ENCODE measurements around the gene CYB5B. TPM values are rescaled to one million over a fixed set of nuclear protein-coding genes. Genes with fewer than 3 reads are reported as not detected.

Gene CYB5B
- total RNA-seq, result 102 and 165 TPM in 2 replicates

- DNase-seq (ENCODE audit: extremely low read depth, low read depth, low spot score), result peak; percentile 99
These were observed at the start of gene CYB5B for GRCh38 chr16:69424053-69424934. Gene CYB5B (plus strand): TSS chr16:69424619. CDS start chr16:69424684, 65 bp downstream.

GRCh38 chr16:69376393-69377059, 47.9 kb upstream of the CYB5B start:
- no peak for DNase-seq (ENCODE audit: extremely low read depth, low read depth, low spot score)

- no peak for DNase-seq (ENCODE audit: extremely low read depth, low read depth, low spot score)
These were observed 46.4 kb upstream of the CYB5B start for GRCh38 chr16:69378036-69378435.

GRCh38 chr16:69378760-69379159, 45.7 kb upstream of the CYB5B start:
- no peak for DNase-seq (ENCODE audit: extremely low read depth, low read depth, low spot score)

- no peak for DNase-seq (ENCODE audit: extremely low read depth, low read depth, low spot score)
These were observed 43.2 kb upstream of the CYB5B start for GRCh38 chr16:69381231-69381630.

- DNase-seq (ENCODE audit: extremely low read depth, low read depth, low spot score), result no peak
These were observed 42.0 kb upstream of the CYB5B start for GRCh38 chr16:69382421-69382820.

- no peak for DNase-seq (ENCODE audit: extremely low read depth, low read depth, low spot score)
These were observed 39.4 kb upstream of the CYB5B start for GRCh38 chr16:69384974-69385373.

- DNase-seq (ENCODE audit: extremely low read depth, low read depth, low spot score), result no peak
These were observed 37.8 kb upstream of the CYB5B start for GRCh38 chr16:69386596-69386995.

- no peak for DNase-seq (ENCODE audit: extremely low read depth, low read depth, low spot score)
These were observed 30.2 kb upstream of the CYB5B start for GRCh38 chr16:69393898-69394849.

- DNase-seq (ENCODE audit: extremely low read depth, low read depth, low spot score), result no peak
These were observed 28.6 kb upstream of the CYB5B start for GRCh38 chr16:69395859-69396186.

GRCh38 chr16:69396187-69397061, 28.0 kb upstream of the CYB5B start:
- no peak for DNase-seq (ENCODE audit: extremely low read depth, low read depth, low spot score)

- DNase-seq (ENCODE audit: extremely low read depth, low read depth, low spot score), result no peak
These were observed 26.4 kb upstream of the CYB5B start for GRCh38 chr16:69397821-69398521.

- DNase-seq (ENCODE audit: extremely low read depth, low read depth, low spot score), result no peak
These were observed 25.1 kb upstream of the CYB5B start for GRCh38 chr16:69399361-69399760.

GRCh38 chr16:69402439-69402838, 22.0 kb upstream of the CYB5B start:
- DNase-seq (ENCODE audit: extremely low read depth, low read depth, low spot score), result no peak

GRCh38 chr16:69404275-69404805, 20.1 kb upstream of the CYB5B start:
- no peak for DNase-seq (ENCODE audit: extremely low read depth, low read depth, low spot score)

GRCh38 chr16:69405326-69405725, 19.1 kb upstream of the CYB5B start:
- no peak for DNase-seq (ENCODE audit: extremely low read depth, low read depth, low spot score)

GRCh38 chr16:69405757-69406156, 18.7 kb upstream of the CYB5B start:
- no peak for DNase-seq (ENCODE audit: extremely low read depth, low read depth, low spot score)

GRCh38 chr16:69406780-69407331, 17.6 kb upstream of the CYB5B start:
- DNase-seq (ENCODE audit: extremely low read depth, low read depth, low spot score), result no peak
